Cortex of kidney (tissue), 1 donor: ENCODE results near the gene MRPS11.
"Not testable (repeated sequence)": the region's sequence is repeated elsewhere in the genome, so short reads cannot be mapped to it uniquely, and the experiment has no call there.

ENCODE experiments used
- DNase-seq: peaks from one replicate; lab custom pipeline; 2025; lab: John Stamatoyannopoulos, UW

The MRPS11 gene

DNA sequence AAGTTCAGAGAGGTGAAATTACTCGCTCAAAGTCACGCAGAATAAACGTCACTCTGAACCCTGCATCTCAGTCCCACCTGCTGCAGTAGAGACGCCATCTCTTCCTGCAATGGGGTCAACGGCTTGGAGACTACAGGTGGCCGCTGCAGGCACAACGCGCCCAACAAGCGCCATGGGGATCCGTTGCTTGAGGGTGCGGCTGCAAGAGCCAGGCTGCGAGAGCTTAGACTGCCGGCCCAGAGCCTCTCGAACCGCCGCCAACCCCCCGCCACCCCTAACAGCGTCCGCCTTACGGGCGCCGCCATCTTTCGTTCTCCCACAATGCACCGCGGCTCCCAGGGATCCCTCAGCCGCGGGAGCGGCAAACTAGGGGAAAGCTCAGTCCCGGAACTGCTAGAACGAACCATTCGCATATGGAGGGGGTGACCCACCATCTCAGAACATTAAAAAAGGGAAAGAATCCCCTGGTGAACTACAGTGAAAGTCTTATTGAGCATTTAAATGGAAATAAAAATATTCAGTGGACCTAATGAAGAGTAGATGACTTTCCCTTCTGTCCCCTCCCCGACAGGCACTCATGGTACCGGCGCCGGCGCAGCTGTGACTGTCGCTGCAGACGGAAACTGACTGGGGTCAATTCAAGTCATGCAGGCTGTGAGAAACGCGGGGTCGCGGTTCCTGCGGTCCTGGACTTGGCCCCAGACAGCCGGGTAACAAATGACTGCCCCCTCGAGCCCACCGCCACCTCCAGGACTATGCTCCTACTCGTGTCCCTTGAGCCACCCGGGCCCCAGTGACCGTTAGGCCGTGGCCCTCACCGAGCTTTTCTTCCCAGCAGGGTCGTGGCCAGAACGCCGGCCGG is at the start of gene MRPS11, which contains the start of gene MRPL46:
TSS of gene MRPS11 (plus strand) at position 636 of the 862 bp plus-strand sequence. CDS start at position 646, 10 bp downstream.
TSS of gene MRPL46 (minus strand) at position 316 of the 862 bp plus-strand sequence. CDS start at position 305, 11 bp downstream.
- peak; percentile 19 for DNase-seq

GRCh38 chr15:88419830-88420229 is 47.7 kb upstream of the MRPS11 start:
- no peak for DNase-seq

- no peak for DNase-seq
Observed at GRCh38 chr15:88423331-88423730, 44.2 kb upstream of the MRPS11 start.

GRCh38 chr15:88426304-88426703 is 41.2 kb upstream of the MRPS11 start:
- no peak for DNase-seq

DNA sequence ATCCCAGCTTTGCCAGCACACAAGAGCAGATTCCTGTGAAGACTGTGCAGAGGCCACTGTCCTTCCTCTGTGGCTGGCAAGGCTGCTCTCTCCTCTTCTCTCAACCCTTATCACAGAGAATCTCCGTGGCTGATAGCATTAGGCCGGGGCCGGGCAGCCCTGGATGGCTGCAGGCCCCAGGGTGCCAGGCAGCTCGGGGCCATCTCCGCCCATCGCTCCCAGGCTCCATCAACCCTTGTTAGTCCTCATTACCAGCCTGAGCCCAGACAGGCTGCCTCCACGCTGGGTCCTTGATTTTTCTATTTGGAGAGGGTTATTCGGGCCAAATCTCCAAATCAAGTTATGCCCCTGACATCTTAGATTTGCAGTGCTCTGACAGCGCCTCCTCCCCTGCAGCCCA is 39.5 kb upstream of the MRPS11 start:
- no peak for DNase-seq

GRCh38 chr15:88428805-88429605 is 38.5 kb upstream of the MRPS11 start:
- no peak for DNase-seq

DNA sequence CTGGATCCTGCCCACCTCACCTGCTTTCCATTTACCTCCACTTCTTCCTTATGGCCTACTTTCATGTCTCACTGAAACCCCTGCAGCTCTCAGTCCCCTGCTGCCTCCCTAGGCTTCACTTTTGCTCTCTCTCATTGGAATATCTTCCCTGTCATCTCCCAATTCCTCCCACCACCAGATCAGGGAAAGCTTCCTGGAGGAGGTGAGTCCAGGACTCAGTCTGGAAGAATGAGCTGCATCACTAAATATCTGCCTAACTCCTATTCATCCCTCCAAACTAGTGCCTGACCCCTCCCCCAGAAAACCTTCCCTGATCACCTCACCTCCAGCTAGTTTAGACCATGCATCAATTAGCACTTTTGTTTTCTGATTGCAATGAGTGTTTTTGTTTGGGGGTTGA is 37.5 kb upstream of the MRPS11 start:
- no peak for DNase-seq

- DNase-seq = no peak
Observed at GRCh38 chr15:88431441-88431840, 36.1 kb upstream of the MRPS11 start.

GRCh38 chr15:88433046-88433685 is 34.3 kb upstream of the MRPS11 start:
- no peak for DNase-seq

- not testable (repeated sequence) for DNase-seq
Observed at GRCh38 chr15:88434106-88434505, 33.4 kb upstream of the MRPS11 start.

- no peak for DNase-seq
Observed at GRCh38 chr15:88438181-88438580, 29.3 kb upstream of the MRPS11 start.

- no peak for DNase-seq
Observed at GRCh38 chr15:88440021-88440420, 27.5 kb upstream of the MRPS11 start.

DNA sequence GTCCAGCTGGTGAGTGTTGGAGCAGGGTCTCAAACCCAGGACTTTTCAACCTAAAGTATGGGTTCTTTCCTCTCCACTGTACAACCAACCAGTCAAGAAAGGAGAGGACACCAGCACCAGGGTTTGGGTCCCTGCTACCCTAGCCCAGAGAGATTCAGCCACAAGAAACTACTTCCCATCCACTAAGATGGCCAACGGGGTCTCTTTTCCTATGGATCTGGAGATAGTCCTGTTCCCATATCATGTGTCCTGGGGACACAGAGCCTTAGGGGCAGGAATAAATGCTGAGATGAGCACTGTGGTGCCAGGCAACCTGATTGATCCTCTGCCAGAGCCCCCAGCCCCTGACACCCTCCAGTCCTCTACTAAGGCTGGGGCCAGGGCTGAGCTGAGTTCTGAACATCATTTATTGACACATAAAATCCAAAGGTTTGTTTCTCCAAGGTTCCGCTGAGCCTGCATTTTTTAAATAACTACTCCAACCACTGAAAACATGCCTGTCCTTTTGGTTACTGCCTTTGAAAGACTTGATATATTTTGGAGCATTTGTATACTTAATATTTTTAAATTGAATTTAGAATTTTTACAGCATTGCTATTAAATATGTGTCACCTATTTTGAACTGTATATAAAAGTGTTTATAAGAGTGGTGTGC is 26.3 kb upstream of the MRPS11 start:
- no peak for DNase-seq

GRCh38 chr15:88447206-88447605 is 20.3 kb upstream of the MRPS11 start:
- no peak for DNase-seq

- no peak for DNase-seq
Observed at GRCh38 chr15:88447741-88448140, 19.8 kb upstream of the MRPS11 start.

DNA sequence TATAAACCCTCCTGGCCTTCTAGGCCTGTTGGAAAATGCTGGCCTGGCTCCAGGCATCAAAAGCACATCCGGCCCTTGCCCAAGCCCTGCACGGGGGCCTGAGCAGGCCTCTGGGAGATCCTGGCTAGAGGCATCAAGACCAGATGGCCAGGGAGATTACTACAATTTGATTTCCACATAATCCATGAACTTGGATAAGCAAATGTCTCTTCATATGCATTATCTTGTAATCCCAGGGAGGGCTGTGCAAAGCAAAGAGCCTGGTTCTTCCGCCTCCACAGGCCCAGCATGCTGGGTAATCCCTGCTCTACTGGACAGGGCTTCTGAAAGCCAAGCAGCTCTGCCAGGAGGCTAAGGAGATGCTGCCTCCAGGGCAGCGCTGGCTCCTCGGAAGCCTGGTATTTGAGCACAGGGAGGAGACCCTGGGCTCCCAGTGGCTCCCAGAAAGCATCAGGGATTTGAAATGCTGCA is 18.5 kb upstream of the MRPS11 start:
- no peak for DNase-seq

- no peak for DNase-seq
Observed at GRCh38 chr15:88449581-88449980, 17.9 kb upstream of the MRPS11 start.

- DNase-seq = no peak
Observed at GRCh38 chr15:88450125-88450798, 17.2 kb upstream of the MRPS11 start.

DNA sequence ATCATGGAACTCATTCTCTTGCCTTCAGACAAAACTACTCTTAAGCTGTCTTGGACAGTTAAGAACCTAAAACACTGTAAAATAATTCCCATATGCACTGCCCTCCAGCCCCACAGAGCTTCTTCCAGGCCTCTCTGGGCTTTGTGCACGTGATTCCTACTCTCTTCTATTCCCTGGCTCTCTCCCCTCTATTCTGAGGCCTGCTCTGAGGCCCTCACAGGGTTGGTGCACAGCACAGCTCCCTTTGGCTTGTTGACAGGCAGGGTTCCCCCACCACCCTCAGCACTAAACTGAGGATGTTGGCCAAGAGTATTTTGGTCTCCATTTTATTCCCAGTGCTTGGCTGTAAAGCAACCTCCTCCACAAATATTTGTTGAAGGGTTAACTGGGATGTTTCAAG is 13.9 kb upstream of the MRPS11 start:
- DNase-seq = no peak

DNA sequence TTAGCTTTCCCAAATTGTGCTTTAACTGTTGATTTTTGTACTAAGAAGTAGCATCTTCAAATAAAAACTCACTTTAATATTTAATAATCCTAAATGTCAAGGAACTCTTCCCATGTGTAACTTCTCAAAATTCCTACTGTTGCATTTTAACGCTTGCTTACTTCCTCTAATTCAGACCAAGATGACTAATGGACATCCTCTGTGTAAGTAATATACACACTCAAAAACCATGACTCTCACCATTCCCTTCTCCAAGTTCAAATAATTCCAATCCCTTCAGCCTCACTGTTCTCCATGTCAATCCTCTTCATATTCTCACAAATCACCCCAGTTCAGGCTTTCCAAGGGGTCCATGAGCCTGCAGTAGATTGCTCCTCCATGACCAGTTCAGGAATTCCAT is 13.3 kb upstream of the MRPS11 start:
- no peak for DNase-seq
